Adrenal gland (tissue), 12 donors: ENCODE measurements around the gene BNC2. TPM values are rescaled to one million over a fixed set of nuclear protein-coding genes. Genes with fewer than 3 reads are reported as not detected.

Experiments used
- DNase-seq, 7 donors: peaks; one replicate each; pipeline ENCODE4 v3.0.0-alpha.2; 2019 to 2020
- H3K27ac ChIP-seq, 5 donors: fragments of 200-600 bp; sonication (generic) in 4 of 5; 1 replicate in 3 of 5; 2 replicates in 2 of 5; pipeline versions ENCODE4 v1.5.1 to v1.8.0; 2016 to 2020; ENCODE audit warnings: mild to moderate bottlenecking in 1 of 5
- H3K27me3 ChIP-seq: fragments of 200-600 bp; 2 replicates; pipeline ENCODE4 v1.8.0; 2021
- H3K36me3 ChIP-seq, 2 donors: fragments of 200-600 bp; replicated peaks in 1 of 2; 1 replicate in 1 of 2; 2 replicates in 1 of 2; pipeline versions ENCODE4 v1.5.1 to v1.8.0; 2018 to 2022
- H3K4me1 ChIP-seq, 2 donors: fragments of 200-600 bp; replicated peaks in 1 of 2; 1 replicate in 1 of 2; 2 replicates in 1 of 2; pipeline versions ENCODE4 v1.5.1 to v1.8.0; 2018 to 2021
- H3K4me3 ChIP-seq, 4 donors: fragments of 200-600 bp; sonication (generic) in 3 of 4; one replicate each; pipeline ENCODE4 v1.5.1; 2016 to 2018
- H3K9me3 ChIP-seq, 3 donors: fragments of 200-600 bp; sonication (generic) in 1 of 3; replicated peaks in 1 of 3; 1 replicate in 2 of 3; 2 replicates in 1 of 3; pipeline versions ENCODE4 v1.5.1 to v1.8.0; 2016 to 2021
- POLR2A ChIP-seq, 2 donors: fragments of 450-650 bp; IDR thresholded peaks; one replicate each; pipeline ENCODE4 v1.6.1; 2017; ENCODE audit warnings: antibody characterized with exemption in 2 of 2, mild to moderate bottlenecking in 2 of 2, moderate library complexity in 1 of 2
- WGBS, 4 donors: extraction: QIAGEN DNeasy Blood & Tissue Kit in 2 of 4; methylation state at CpG; one replicate each; pipeline versions ENCODE4 v1.1.5 to v1.1.7; 2013 to 2017; 5-methylcytosine and 5-hydroxymethylcytosine counted together
- intact Hi-C, 2 donors: fragments of 100-400 bp; cut with DNase I; formaldehyde crosslinking; loops; one replicate each; pipeline versions ENCODE4 v1.14.1 to v1.15.0; 2022 to 2023
- polyA plus RNA-seq, 3 donors: library from polyadenylated mRNA; stranded (reverse); fragments of 200-250 nt in 2 of 3; fragments of 350-450 nt in 1 of 3; fragmentation: Illumina TruSeq in 1 of 3; extraction: RNeasy Lipid Tissue Mini Kit (QIAGEN cat#74804) in 1 of 3; gene quantifications; one replicate each; pipeline ENCODE4 v1.2.3, GENCODE V29; 2013 to 2014
- total RNA-seq, 9 donors: library from RNA; depleted of rRNA in 4 of 9; stranded (reverse); fragments of >200 nt in 4 of 9; fragments of 120-200 nt in 1 of 9; fragmentation: NEBNext Ultra II Directional in 1 of 9; extraction: Animal tissue kit (Norgen Biotek cat#: 25700) in 1 of 9; gene quantifications; one replicate each; pipeline versions ENCODE4 v1.1.0 to v1.2.4, GENCODE V29; 2013 to 2023
- TF ChIP-seq, protein P1 (sequence below), 6 experiments: fragments of 450-650 bp in 4 of 6; fragments of 200-600 bp in 2 of 6; sonication (generic) in 1 of 6; IDR thresholded peaks; 1 replicate in 5 of 6; 2 replicates in 1 of 6; pipeline versions ENCODE4 v1.5.1 to v1.8.0; 2016 to 2021; ENCODE audit warnings: antibody characterized with exemption in 6 of 6, mild to moderate bottlenecking in 2 of 6, moderate library complexity in 1 of 6
- donor health status: healthy with polysubstance abuse.
- donor health status: Bipolar disorder and iron deficiency.
- donor health status: DM: yes; HTN: yes; CAD: no.
- donor health status: DM: no; HTN: no; CAD: no.
- donor health status: DM: no; HTN: no; CAD: no.
- donor health status: DM: yes; HTN: yes; CAD: no.

Gene BNC2
- total and polyA plus RNA-seq, 12 donors = 1.1 to 11.1 (median 5.0) TPM

DNA sequence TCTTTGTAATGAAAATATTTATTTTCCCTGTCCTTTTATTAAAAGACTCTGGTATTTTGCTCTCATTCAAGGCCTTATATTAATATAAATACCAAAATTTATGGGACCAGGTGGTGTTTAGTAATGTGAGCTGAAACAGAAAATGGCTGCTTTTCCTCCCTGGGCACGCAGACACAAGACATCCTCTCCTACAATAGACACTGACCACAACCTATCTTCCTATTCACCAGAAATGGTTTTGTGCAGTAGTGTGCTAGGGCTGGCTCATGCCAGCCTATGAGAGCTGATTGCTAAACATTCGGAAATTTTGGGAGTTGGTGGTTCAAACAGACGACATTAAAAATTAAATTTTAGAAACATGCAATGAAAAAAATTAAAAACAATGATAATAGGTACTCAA is 338.2 kb downstream of the BNC2 start:
- no peaks in the 10 kb centered on the region for H3K9me3 ChIP-seq
- DNase-seq = no peak
- no peaks in the 10 kb centered on the region for H3K4me1 ChIP-seq
- no peaks in the 10 kb centered on the region for H3K27me3 ChIP-seq
- H3K27ac ChIP-seq = no peak overlapping the region
- H3K4me3 ChIP-seq = no peak overlapping the region
- WGBS, 4 donors = 86 to 92% (median 89%) methylated on average over 3 of the region's 3 CpGs
- no peak for TF ChIP-seq POLR2A (IDR thresholded peaks at IDR 0.05)
- TF ChIP-seq, protein P1, sequence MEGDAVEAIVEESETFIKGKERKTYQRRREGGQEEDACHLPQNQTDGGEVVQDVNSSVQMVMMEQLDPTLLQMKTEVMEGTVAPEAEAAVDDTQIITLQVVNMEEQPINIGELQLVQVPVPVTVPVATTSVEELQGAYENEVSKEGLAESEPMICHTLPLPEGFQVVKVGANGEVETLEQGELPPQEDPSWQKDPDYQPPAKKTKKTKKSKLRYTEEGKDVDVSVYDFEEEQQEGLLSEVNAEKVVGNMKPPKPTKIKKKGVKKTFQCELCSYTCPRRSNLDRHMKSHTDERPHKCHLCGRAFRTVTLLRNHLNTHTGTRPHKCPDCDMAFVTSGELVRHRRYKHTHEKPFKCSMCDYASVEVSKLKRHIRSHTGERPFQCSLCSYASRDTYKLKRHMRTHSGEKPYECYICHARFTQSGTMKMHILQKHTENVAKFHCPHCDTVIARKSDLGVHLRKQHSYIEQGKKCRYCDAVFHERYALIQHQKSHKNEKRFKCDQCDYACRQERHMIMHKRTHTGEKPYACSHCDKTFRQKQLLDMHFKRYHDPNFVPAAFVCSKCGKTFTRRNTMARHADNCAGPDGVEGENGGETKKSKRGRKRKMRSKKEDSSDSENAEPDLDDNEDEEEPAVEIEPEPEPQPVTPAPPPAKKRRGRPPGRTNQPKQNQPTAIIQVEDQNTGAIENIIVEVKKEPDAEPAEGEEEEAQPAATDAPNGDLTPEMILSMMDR (IDR thresholded peaks at IDR 0.05) = no peak
- H3K36me3 ChIP-seq = no peaks in the 10 kb centered on the region
- intact Hi-C loops = no loop called here

DNA sequence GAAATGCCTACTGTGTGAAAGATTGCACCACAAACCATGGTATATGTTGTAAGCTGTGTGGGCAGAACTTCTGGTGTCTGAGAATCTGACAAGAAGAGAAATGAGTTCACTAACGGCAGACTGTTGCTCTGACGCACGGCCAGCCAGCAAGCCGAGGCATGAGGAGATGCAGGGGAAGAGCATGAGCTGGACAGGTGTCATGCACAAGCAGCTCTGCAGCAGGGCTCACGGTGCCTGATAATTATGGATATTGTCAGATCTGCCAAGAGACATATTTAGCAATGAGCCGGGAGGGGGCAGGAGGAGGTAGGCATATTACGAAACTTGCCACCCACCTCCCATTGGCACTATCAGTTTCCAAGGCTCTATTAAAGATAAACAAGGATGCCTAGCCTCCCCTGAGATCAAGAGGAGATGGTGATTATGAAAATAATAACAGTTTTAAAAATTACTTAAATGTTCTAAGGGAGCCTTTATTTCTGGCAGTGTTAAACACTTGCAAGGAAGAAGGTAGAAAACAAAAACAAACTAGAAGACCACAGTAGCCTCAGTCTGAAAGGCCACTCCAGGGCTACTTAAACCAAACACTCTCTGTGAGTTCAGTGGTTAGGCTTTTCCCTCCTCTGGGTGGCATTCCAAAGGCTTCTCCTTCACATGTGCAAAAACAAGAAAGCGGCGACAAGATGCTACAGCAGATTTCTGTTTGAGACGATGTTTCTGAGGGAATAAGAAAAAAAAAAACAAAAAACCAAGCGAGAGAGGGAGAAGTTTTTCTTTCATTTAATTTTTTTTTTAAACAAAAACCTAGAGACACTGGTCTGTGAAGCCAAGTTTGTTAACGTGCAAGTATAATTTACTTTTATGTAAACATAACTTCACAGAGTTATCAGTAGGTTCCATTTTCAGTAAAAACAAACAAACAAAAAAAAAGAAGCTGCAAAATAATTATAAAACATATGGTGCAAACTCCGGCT is 339.5 kb downstream of the BNC2 start:
- no peaks in the 10 kb centered on the region for H3K9me3 ChIP-seq
- H3K4me3 ChIP-seq = no peak overlapping the region
- intact Hi-C loops = no loop called here
- no peaks in the 10 kb centered on the region for H3K4me1 ChIP-seq
- no peaks in the 10 kb centered on the region for H3K36me3 ChIP-seq
- no peaks in the 10 kb centered on the region for H3K27me3 ChIP-seq
- 67 to 80% (median 70%) methylated on average over 13 of the region's 13 CpGs for WGBS, 4 donors
- TF ChIP-seq, protein P1 (IDR thresholded peaks at IDR 0.05) = no peak
- no peak for TF ChIP-seq POLR2A (IDR thresholded peaks at IDR 0.05)
- DNase-seq = no peak
- no peak overlapping the region for H3K27ac ChIP-seq

DNA sequence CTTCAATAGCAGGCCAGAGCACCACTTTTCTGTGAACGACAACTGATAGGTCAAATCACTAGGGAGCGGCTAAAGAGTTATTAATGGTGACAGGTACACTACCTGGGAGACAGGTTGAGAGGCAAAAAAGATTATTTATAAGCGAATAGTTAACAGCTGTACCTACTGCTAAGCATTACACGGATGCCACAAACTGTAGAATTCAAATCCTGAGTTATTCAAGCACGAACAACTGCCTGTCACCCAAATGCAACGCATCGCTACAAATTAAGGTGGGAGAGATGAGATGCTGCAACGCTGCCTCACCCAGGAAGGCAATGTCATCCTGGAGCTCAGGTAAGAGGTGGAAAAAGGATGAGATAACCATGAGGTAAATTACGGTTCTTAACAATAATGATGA is 342.9 kb downstream of the BNC2 start:
- H3K36me3 ChIP-seq = no peaks in the 10 kb centered on the region
- no peak for DNase-seq
- H3K4me3 ChIP-seq = no peak overlapping the region
- 88 to 91% (median 90%) methylated on average over 9 of the region's 9 CpGs for WGBS, 4 donors
- peaks cover 2 to 4% of the 10 kb centered on the region in 2 donors for H3K4me1 ChIP-seq
- H3K27ac ChIP-seq = no peak overlapping the region
- no peak for TF ChIP-seq POLR2A (IDR thresholded peaks at IDR 0.05)
- TF ChIP-seq, protein P1 (IDR thresholded peaks at IDR 0.05) = no peak
- no peaks in the 10 kb centered on the region for H3K9me3 ChIP-seq
- no peaks in the 10 kb centered on the region for H3K27me3 ChIP-seq
- intact Hi-C loops = no loop called here

DNA sequence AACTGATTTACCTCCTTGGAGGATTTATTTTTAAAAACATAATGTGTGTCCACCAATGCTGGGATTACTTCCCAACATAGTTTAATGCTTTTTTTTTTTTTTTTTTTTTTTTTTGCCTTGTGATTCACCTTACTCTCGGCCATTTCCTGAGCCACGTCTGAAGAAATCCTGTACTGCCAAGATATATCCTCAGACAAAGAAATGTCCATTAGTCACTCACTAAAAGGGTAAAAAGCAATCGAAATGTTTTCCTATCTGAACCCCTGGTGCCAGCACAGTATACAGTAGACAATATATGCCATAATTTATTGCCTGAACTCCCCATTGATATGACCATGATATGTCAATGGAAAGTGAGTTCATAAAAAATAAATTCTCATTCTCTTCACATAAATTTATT is 344.1 kb downstream of the BNC2 start:
- Histone ChIP-seq H3K36me3 (no peaks in the 10 kb centered on the region), H3K4me1 (peaks cover 5 to 9% of the 10 kb centered on the region in 2 donors), H3K27me3 (no peaks in the 10 kb centered on the region), H3K27ac (no peak overlapping the region), H3K4me3 (no peak overlapping the region), H3K9me3 (no peaks in the 10 kb centered on the region)
- intact Hi-C loops = no loop called here
- 40 to 48% (median 44%) methylated on average over 3 of the region's 3 CpGs for WGBS, 4 donors
- TF ChIP-seq, protein P1 (IDR thresholded peaks at IDR 0.05) = no peak
- TF ChIP-seq POLR2A (IDR thresholded peaks at IDR 0.05) = no peak
- no peak for DNase-seq
